Aorta (tissue), 5 donors: ENCODE results near the gene CLASRP. TPM values are rescaled to one million over a fixed set of nuclear protein-coding genes. Genes with fewer than 3 reads are reported as not detected.

Experiments used
- ATAC-seq: fragments of 200-7000 bp; cut with Tn5 transposase; one replicate; pipeline ENCODE4 v1.9.1; 2022; ENCODE audit warnings: moderate library complexity; ENCODE audit not compliant: low FRiP score
- DNase-seq, 2 donors: peaks; one replicate each; pipeline ENCODE4 v3.0.0-alpha.2; 2020
- H3K27ac ChIP-seq, 2 donors: one replicate each; pipeline ENCODE4 v1.5.1; 2013; ENCODE audit warnings: low read length in 2 of 2, mild to moderate bottlenecking in 2 of 2, moderate library complexity in 2 of 2, control low read depth in 1 of 2, inconsistent platforms in 1 of 2, low read depth in 1 of 2
- H3K27me3 ChIP-seq, 2 donors: one replicate each; pipeline ENCODE4 v1.6.1; 2013; ENCODE audit warnings: control low read depth in 1 of 2, low read length in 1 of 2, mild to moderate bottlenecking in 1 of 2, moderate library complexity in 1 of 2; ENCODE audit not compliant: insufficient read depth in 2 of 2, control insufficient read depth in 1 of 2
- H3K36me3 ChIP-seq, 2 donors: one replicate each; pipeline ENCODE4 v1.6.1; 2013; ENCODE audit warnings: control low read depth in 1 of 2, low read length in 1 of 2, mild to moderate bottlenecking in 1 of 2; ENCODE audit not compliant: insufficient read depth in 2 of 2, control insufficient read depth in 1 of 2
- H3K4me1 ChIP-seq, 2 donors: one replicate each; pipeline ENCODE4 v1.6.1; 2013; ENCODE audit warnings: low read length in 2 of 2, control low read depth in 1 of 2, mild to moderate bottlenecking in 1 of 2, moderate library complexity in 1 of 2; ENCODE audit not compliant: insufficient read depth in 2 of 2, control insufficient read depth in 1 of 2
- H3K4me3 ChIP-seq, 2 donors: one replicate each; pipeline ENCODE4 v1.5.1; 2013; ENCODE audit warnings: low read length in 2 of 2, control low read depth in 1 of 2, mild to moderate bottlenecking in 1 of 2
- H3K9me3 ChIP-seq: one replicate; pipeline ENCODE4 v1.6.1; 2013; ENCODE audit warnings: mild to moderate bottlenecking, low read length; ENCODE audit not compliant: control insufficient read depth
- WGBS, 2 donors: extraction: QIAGEN DNeasy Blood & Tissue Kit; methylation state at CpG; one replicate each; pipeline ENCODE4 v1.1.7; 2013; 5-methylcytosine and 5-hydroxymethylcytosine counted together
- intact Hi-C, 2 donors: fragments of 100-400 bp; cut with DNase I; formaldehyde crosslinking; loops; one replicate each; pipeline versions ENCODE4 v1.14.2 to v1.15.0; 2022
- polyA plus RNA-seq, 2 donors: library from polyadenylated mRNA; stranded (reverse); fragments of 200-250 nt; gene quantifications; one replicate each; pipeline ENCODE4 v1.2.3, GENCODE V29; 2013
- total RNA-seq, 2 donors: library from RNA; stranded (reverse); fragmentation: NEBNext Ultra II Directional; extraction: Animal tissue kit (Norgen Biotek cat#: 25700); gene quantifications; one replicate each; pipeline ENCODE4 v1.2.1, GENCODE V29; 2021
- donor health status: healthy with polysubstance abuse.
- donor health status: Bipolar disorder and iron deficiency.
- donor health status: DM: no; HTN: no; CAD: no.
- donor health status: DM: no; HTN: no; CAD: no.
- donor health status: DM: yes; HTN: yes; CAD: no.

CLASRP gene
- total and polyA plus RNA-seq, 4 donors = 18.2 to 209 (median 92.2) TPM

- H3K9me3 ChIP-seq = no peaks in the 10 kb centered on the region
- H3K27ac ChIP-seq = no peak overlapping the region
- WGBS, 2 donors = 86 to 90% methylated on average over 18 of the region's 18 CpGs
- H3K4me3 ChIP-seq = no peak overlapping the region
- H3K36me3 ChIP-seq = no peaks in the 10 kb centered on the region
- intact Hi-C loops = no loop called here
- H3K4me1 ChIP-seq = no peaks in the 10 kb centered on the region
- H3K27me3 ChIP-seq = no peaks in the 10 kb centered on the region
- DNase-seq = no peak
- ATAC-seq = no peak
Measured at GRCh38 chr19:45032421-45032820, 6.4 kb upstream of the CLASRP start.

- DNase-seq (no peak), ATAC-seq (no peak)
- H3K4me1 ChIP-seq = no peaks in the 10 kb centered on the region
- H3K36me3 ChIP-seq = no peaks in the 10 kb centered on the region
- no peaks in the 10 kb centered on the region for H3K9me3 ChIP-seq
- H3K27me3 ChIP-seq = no peaks in the 10 kb centered on the region
- H3K4me3 ChIP-seq = no peak overlapping the region
- H3K27ac ChIP-seq = no peak overlapping the region
- 94 to 96% methylated on average over 6 of the region's 6 CpGs for WGBS, 2 donors
- intact Hi-C loops = loop anchor here in 1 of 2 donors (5.0 kb wide), 1 partner anchor 42 kb away; the partner anchor contains the start of genes GEMIN7 and ZNF296
Measured at GRCh38 chr19:45035755-45036154, 3.1 kb upstream of the CLASRP start.

- no peak for DNase-seq
- Histone ChIP-seq H3K4me1 (no peaks in the 10 kb centered on the region), H3K4me3 (no peak overlapping the region), H3K27me3 (no peaks in the 10 kb centered on the region), H3K9me3 (no peaks in the 10 kb centered on the region), H3K27ac (no peak overlapping the region), H3K36me3 (no peaks in the 10 kb centered on the region)
- intact Hi-C loops = loop anchor here in 1 of 2 donors (5.0 kb wide), 1 partner anchor 40 kb away; the partner anchor contains the start of genes GEMIN7 and ZNF296
- 89 to 90% methylated on average over 37 of the region's 37 CpGs for WGBS, 2 donors
- ATAC-seq = no peak
Measured at GRCh38 chr19:45037393-45038169, 1.3 kb upstream of the CLASRP start.

GRCh38 chr19:45040059-45040771 lies 1.4 kb downstream of the CLASRP start:
- no peak overlapping the region for H3K4me3 ChIP-seq
- peaks cover 0 to 5% of the 10 kb centered on the region in 2 donors for H3K36me3 ChIP-seq
- no peaks in the 10 kb centered on the region for H3K27me3 ChIP-seq
- H3K27ac ChIP-seq = no peak overlapping the region
- ATAC-seq (no peak), DNase-seq (no peak)
- WGBS, 2 donors = 76 to 77% methylated on average over 19 of the region's 19 CpGs
- intact Hi-C loops = no loop called here
- no peaks in the 10 kb centered on the region for H3K9me3 ChIP-seq
- no peaks in the 10 kb centered on the region for H3K4me1 ChIP-seq

GRCh38 chr19:45041125-45041524 lies 2.3 kb downstream of the CLASRP start:
- no peaks in the 10 kb centered on the region for H3K27me3 ChIP-seq
- no peak overlapping the region for H3K27ac ChIP-seq
- ATAC-seq (no peak), DNase-seq (no peak)
- H3K4me3 ChIP-seq = no peak overlapping the region
- peaks cover 0 to 9% of the 10 kb centered on the region in 2 donors for H3K36me3 ChIP-seq
- H3K4me1 ChIP-seq = no peaks in the 10 kb centered on the region
- intact Hi-C loops = no loop called here
- WGBS, 2 donors = 77 to 78% methylated on average over 5 to 6 of the region's 6 CpGs
- no peaks in the 10 kb centered on the region for H3K9me3 ChIP-seq

GRCh38 chr19:45045671-45046353 lies 7.0 kb downstream of the CLASRP start:
- Histone ChIP-seq H3K4me1 (no peaks in the 10 kb centered on the region), H3K9me3 (no peaks in the 10 kb centered on the region), H3K27me3 (no peaks in the 10 kb centered on the region), H3K27ac (no peak overlapping the region), H3K4me3 (no peak overlapping the region), H3K36me3 (peaks cover 0 to 9% of the 10 kb centered on the region in 2 donors)
- WGBS, 2 donors = 75 to 80% methylated on average over 14 of the region's 14 CpGs
- DNase-seq (no peak), ATAC-seq (no peak)
- intact Hi-C loops = no loop called here

GRCh38 chr19:45046355-45046754 lies 7.5 kb downstream of the CLASRP start:
- H3K36me3 ChIP-seq = peaks cover 0 to 9% of the 10 kb centered on the region in 2 donors
- H3K27me3 ChIP-seq = no peaks in the 10 kb centered on the region
- no peak for ATAC-seq
- H3K4me1 ChIP-seq = no peaks in the 10 kb centered on the region
- no peak overlapping the region for H3K27ac ChIP-seq
- intact Hi-C loops = no loop called here
- WGBS, 2 donors = 87 to 90% methylated on average over 7 of the region's 7 CpGs
- DNase-seq = no peak
- H3K9me3 ChIP-seq = no peaks in the 10 kb centered on the region
- H3K4me3 ChIP-seq = no peak overlapping the region

- Histone ChIP-seq H3K27ac (no peak overlapping the region), H3K36me3 (peaks cover 0 to 9% of the 10 kb centered on the region in 2 donors), H3K27me3 (no peaks in the 10 kb centered on the region), H3K9me3 (no peaks in the 10 kb centered on the region), H3K4me1 (no peaks in the 10 kb centered on the region), H3K4me3 (no peak overlapping the region)
- no peak for DNase-seq
- ATAC-seq = no peak
- 72 to 73% methylated on average over 7 of the region's 7 CpGs for WGBS, 2 donors
- intact Hi-C loops = no loop called here
Measured at GRCh38 chr19:45047188-45047797, 8.4 kb downstream of the CLASRP start.
